Psoas muscle (tissue), 8 donors: ENCODE results near the gene GPR35. TPM values are rescaled to one million over a fixed set of nuclear protein-coding genes. Genes with fewer than 3 reads are reported as not detected.
"Not testable (repeated sequence)": the region's sequence is repeated elsewhere in the genome, so short reads cannot be mapped to it uniquely, and the experiment has no call there.

ENCODE experiments used
- ATAC-seq, 4 donors: fragments of 200-7000 bp; cut with Tn5 transposase; one replicate each; pipeline ENCODE4 v1.9.1; 2020; ENCODE audit warnings: moderate library complexity in 3 of 4, mild to moderate bottlenecking in 2 of 4
- DNase-seq, 2 donors: peaks; one replicate each; pipeline ENCODE4 v3.0.0-alpha.2; 2020
- H3K27ac ChIP-seq: fragments of 200-600 bp; one replicate; pipeline ENCODE4 v1.8.0; 2022
- H3K27me3 ChIP-seq, 3 donors: fragments of 200-600 bp in 1 of 3; one replicate each; pipeline versions ENCODE4 v1.6.1 to v1.8.0; 2013 to 2022; ENCODE audit warnings: low read length in 2 of 3, mild to moderate bottlenecking in 2 of 3, moderate library complexity in 1 of 3; ENCODE audit not compliant: insufficient read depth in 3 of 3
- H3K36me3 ChIP-seq, 2 donors: fragments of 200-600 bp in 1 of 2; one replicate each; pipeline versions ENCODE4 v1.6.1 to v1.8.0; 2013 to 2022; ENCODE audit warnings: low read depth in 1 of 2, mild to moderate bottlenecking in 1 of 2, moderate library complexity in 1 of 2; ENCODE audit not compliant: insufficient read depth in 1 of 2
- H3K4me1 ChIP-seq: fragments of 200-600 bp; one replicate; pipeline ENCODE4 v1.8.0; 2022
- H3K4me3 ChIP-seq: fragments of 200-600 bp; one replicate; pipeline ENCODE4 v1.8.0; 2022; ENCODE audit warnings: mild to moderate bottlenecking
- H3K9me3 ChIP-seq: fragments of 200-600 bp; one replicate; pipeline ENCODE4 v1.8.0; 2022
- WGBS, 3 donors: extraction: QIAGEN DNeasy Blood & Tissue Kit; methylation state at CpG; one replicate each; pipeline versions ENCODE4 v1.1.6 to v1.1.7; 2013; 5-methylcytosine and 5-hydroxymethylcytosine counted together
- intact Hi-C, 2 donors: fragments of 100-400 bp; cut with DNase I; formaldehyde crosslinking; loops; one replicate each; pipeline versions ENCODE4 v1.11.0 to v1.14.2; 2022
- polyA plus RNA-seq, 3 donors: library from polyadenylated mRNA; stranded (reverse); fragments of 200-250 nt; gene quantifications; one replicate each; pipeline ENCODE4 v1.2.3, GENCODE V29; 2013
- total RNA-seq, 4 donors: library from RNA; stranded (reverse); fragmentation: NEBNext Ultra II Directional in 2 of 4; extraction: Animal tissue kit (Norgen Biotek cat#: 25700) in 2 of 4; gene quantifications; one replicate each; pipeline versions ENCODE4 v1.2.1 to v1.2.4, GENCODE V29; 2021 to 2023
- donor health status: healthy with polysubstance abuse.
- donor health status: DM: no; HTN: no; CAD: no; lungs with moderate emphysema.
- donor health status: Bipolar disorder and iron deficiency.
- donor health status: healthy.
- donor health status: DM: yes; HTN: yes; CAD: no.
- donor health status: DM: no; HTN: no; CAD: no.
- donor health status: DM: no; HTN: no; CAD: no.
- donor health status: DM: yes; HTN: yes; CAD: no.

The GPR35 gene
- total and polyA plus RNA-seq, 7 donors = 0.30 to 0.92 (median 0.58) TPM

DNA sequence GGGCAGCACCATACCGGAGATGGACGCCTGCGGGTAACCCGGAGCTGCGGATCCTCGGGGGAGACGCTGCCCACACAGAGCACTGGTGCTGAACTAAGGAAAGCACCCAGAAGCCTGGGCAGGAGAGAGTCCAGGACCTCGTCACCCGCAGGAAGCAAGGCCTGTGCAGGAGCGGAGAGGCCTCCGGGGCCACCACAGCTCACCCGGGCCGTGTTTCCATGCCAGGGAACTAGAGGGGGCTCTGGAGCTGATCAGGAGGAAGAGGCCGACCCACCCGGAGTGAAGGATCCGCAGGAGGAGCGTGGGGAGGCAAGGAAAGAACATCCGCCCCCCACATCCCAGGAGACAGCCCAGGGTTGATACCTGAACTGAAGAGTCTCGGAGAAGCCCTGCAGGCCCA is 53.6 kb downstream of the GPR35 start:
- H3K36me3 ChIP-seq, H3K9me3 ChIP-seq, H3K27me3 ChIP-seq, H3K27ac ChIP-seq, intact Hi-C loops, ATAC-seq, H3K4me3 ChIP-seq, H3K4me1 ChIP-seq, DNase-seq: not testable (repeated sequence)
- WGBS, 3 donors = no CpG with 5 or more reads among the region's 19 CpGs

DNA sequence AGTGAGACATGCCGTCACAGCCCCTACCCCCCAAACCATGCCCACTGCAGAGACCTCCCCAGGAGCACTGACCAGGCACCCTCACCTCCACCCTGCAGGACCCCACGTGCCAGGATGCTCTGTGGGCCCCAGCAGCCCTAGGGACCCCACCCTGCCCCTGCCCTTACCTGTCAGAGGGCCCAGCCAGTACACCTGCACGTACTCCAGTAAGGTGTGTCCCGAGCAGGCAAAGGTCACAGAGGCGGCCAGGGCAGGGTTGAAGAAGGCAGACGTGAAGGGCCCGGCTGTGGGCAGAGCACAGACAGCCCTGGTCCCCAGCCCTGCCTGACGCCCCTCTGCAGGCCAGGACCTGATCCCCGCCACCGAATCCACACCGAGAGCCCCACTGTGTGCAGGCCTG is 54.9 kb downstream of the GPR35 start:
- H3K4me1 ChIP-seq, H3K4me3 ChIP-seq, H3K36me3 ChIP-seq, H3K27ac ChIP-seq, intact Hi-C loops, H3K27me3 ChIP-seq, ATAC-seq, DNase-seq, H3K9me3 ChIP-seq: not testable (repeated sequence)
- 21 to 55% (median 25%) methylated on average over 1 to 2 of the region's 11 CpGs for WGBS, 3 donors

Other genes starting within 250 kb of the GPR35 start
- 100 to 1,000 TPM; 115 to 180 (median 142) TPM for gene GPC1, start 189.8 kb upstream of the GPR35 start, total RNA-seq
- 100 to 1,000 TPM in 2 of 3 donors, 10 to 100 TPM in 1; 85.4 to 116 (median 103) TPM for gene GPC1, start 189.8 kb upstream of the GPR35 start, polyA plus RNA-seq
- 1 to 10 TPM; 3.0 to 5.8 (median 4.6) TPM for gene ANKMY1, start 67.5 kb upstream of the GPR35 start, total RNA-seq
- gene ANKMY1, start 67.5 kb upstream of the GPR35 start, polyA plus RNA-seq = 1 to 10 TPM; 1.4 to 2.5 (median 2.4) TPM
- 10 to 100 TPM; 10.4 to 12.9 (median 12.7) TPM for gene DUSP28, start 65.1 kb upstream of the GPR35 start, total RNA-seq
- 10 to 100 TPM in 1 of 3 donors, 1 to 10 TPM in 2; 6.6 to 18.1 (median 9.5) TPM for gene DUSP28, start 65.1 kb upstream of the GPR35 start, polyA plus RNA-seq
- 10 to 100 TPM; 48.8 to 70.4 (median 59.0) TPM for gene RNPEPL1, start 57.0 kb upstream of the GPR35 start, total RNA-seq
- 10 to 100 TPM; 59.2 to 79.6 (median 71.9) TPM for gene RNPEPL1, start 57.0 kb upstream of the GPR35 start, polyA plus RNA-seq
- gene CAPN10, start 38.7 kb upstream of the GPR35 start, total RNA-seq = 1 to 10 TPM; 5.0 to 9.9 (median 7.6) TPM
- gene CAPN10, start 38.7 kb upstream of the GPR35 start, polyA plus RNA-seq = 10 to 100 TPM in 2 of 3 donors, 1 to 10 TPM in 1; 8.9 to 15.0 (median 13.1) TPM
- gene AQP12B, start 57.4 kb downstream of the GPR35 start, total RNA-seq = not detected
- gene AQP12B, start 57.4 kb downstream of the GPR35 start, polyA plus RNA-seq = not detected
- gene AQP12A, start 66.4 kb downstream of the GPR35 start, total RNA-seq = not detected
- not detected for gene AQP12A, start 66.4 kb downstream of the GPR35 start, polyA plus RNA-seq
- 1 to 10 TPM in 1 of 4 donors, under 1 TPM in 1, not detected in 2; 0.18 to 1.2 TPM for gene KIF1A, start 194.7 kb downstream of the GPR35 start, total RNA-seq
- gene KIF1A, start 194.7 kb downstream of the GPR35 start, polyA plus RNA-seq = under 1 TPM; 0.01 to 0.12 (median 0.10) TPM
- gene AGXT, start 243.3 kb downstream of the GPR35 start, total RNA-seq = under 1 TPM in 1 of 4 donors, not detected in 3; 0.30 TPM
- gene AGXT, start 243.3 kb downstream of the GPR35 start, polyA plus RNA-seq = 1 to 10 TPM in 1 of 3 donors, under 1 TPM in 1, not detected in 1; 0.11 to 1.3 TPM